SK-N-MC (cell line): ENCODE measurements around the gene LUZP1.

Source experiments
- EZH2 ChIP-seq: fragments of 200-600 bp; sonication (generic); IDR thresholded peaks from one replicate; pipeline ENCODE4 v1.6.1; 2017; ENCODE audit warnings: antibody characterized with exemption
- FOXP2 ChIP-seq: optimal IDR thresholded peaks from 2 replicates; pipeline ENCODE3; 2011; ENCODE audit warnings: mild to moderate bottlenecking, moderate library complexity; ENCODE audit not compliant: insufficient read depth; ENCODE audit errors: extremely low read length, control extremely low read depth
- POLR2AphosphoS5 ChIP-seq: IDR thresholded peaks from 2 replicates; pipeline ENCODE4 v1.6.1; 2012; ENCODE audit warnings: mild to moderate bottlenecking, low read depth, low read length, borderline replicate concordance

- TF ChIP-seq EZH2 (no peak), POLR2AphosphoS5 (no peak), FOXP2 (no peak)
Observed at GRCh38 chr1:23179862-23180261, 11.2 kb upstream of the LUZP1 start.
